C4-2B (cell line): ENCODE results near the gene TRIM25.

Experiments
- ZFX ChIP-seq: fragments of 450-650 bp; IDR thresholded peaks from 2 replicates; pipeline ENCODE4 v1.6.1; 2017
- TF ChIP-seq, protein P1 (sequence below): fragments of 450-650 bp; conservative IDR thresholded peaks from 2 replicates; pipeline ENCODE4 v1.5.1; 2017; ENCODE audit warnings: mild to moderate bottlenecking

DNA sequence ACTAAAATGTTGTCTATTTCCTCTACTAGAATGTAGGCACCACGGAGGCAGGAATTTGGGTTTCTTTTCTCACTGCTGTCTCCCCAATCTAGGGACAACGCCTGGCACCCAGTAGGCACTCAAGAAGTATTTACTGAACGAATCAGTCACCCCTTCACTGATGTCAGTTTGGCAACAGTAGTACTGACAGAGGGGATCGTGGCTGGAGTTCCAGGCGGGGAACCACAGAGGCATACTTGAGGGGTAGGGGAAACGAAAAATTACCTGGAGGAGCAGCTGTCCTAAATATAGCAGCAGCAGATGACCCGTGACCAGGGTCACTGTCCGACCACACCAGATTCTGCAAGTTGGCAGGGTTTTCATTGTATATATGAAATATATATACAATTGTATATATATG, 33.3 kb downstream of the TRIM25 start:
- TF ChIP-seq, protein P1, sequence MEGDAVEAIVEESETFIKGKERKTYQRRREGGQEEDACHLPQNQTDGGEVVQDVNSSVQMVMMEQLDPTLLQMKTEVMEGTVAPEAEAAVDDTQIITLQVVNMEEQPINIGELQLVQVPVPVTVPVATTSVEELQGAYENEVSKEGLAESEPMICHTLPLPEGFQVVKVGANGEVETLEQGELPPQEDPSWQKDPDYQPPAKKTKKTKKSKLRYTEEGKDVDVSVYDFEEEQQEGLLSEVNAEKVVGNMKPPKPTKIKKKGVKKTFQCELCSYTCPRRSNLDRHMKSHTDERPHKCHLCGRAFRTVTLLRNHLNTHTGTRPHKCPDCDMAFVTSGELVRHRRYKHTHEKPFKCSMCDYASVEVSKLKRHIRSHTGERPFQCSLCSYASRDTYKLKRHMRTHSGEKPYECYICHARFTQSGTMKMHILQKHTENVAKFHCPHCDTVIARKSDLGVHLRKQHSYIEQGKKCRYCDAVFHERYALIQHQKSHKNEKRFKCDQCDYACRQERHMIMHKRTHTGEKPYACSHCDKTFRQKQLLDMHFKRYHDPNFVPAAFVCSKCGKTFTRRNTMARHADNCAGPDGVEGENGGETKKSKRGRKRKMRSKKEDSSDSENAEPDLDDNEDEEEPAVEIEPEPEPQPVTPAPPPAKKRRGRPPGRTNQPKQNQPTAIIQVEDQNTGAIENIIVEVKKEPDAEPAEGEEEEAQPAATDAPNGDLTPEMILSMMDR: no peak
- no peak for TF ChIP-seq ZFX
